IMR-90 (cell line): ENCODE results near the gene FANK1. TPM values are rescaled to one million over a fixed set of nuclear protein-coding genes. Genes with fewer than 3 reads are reported as not detected.

Source experiments
- ATAC-seq: fragments of 200-7000 bp; cut with Tn5 transposase; 2 replicates; pipeline ENCODE4 v1.9.1; 2020; ENCODE audit warnings: low read depth, mild to moderate bottlenecking, moderate library complexity
- BruUV-seq: library from RNA; stranded (reverse); fragments of 400-500 nt; replicated peaks from 2 replicates; lab custom pipeline; 2021; lab: Mats Ljungman, UMichigan
- CTCF ChIA-PET: fragments of 300-600 bp; formaldehyde crosslinking; extraction: SDS; loops from one replicate; lab custom pipeline; 2021; ENCODE audit warnings: antibody characterized with exemption; lab: Yijun Ruan, JAX
- POLR2A ChIA-PET: fragments of 300-600 bp; sonication (Branson Sonifier 250); formaldehyde crosslinking; loops from one replicate; lab custom pipeline; 2022; ENCODE audit warnings: antibody characterized with exemption; ENCODE audit not compliant: unreplicated experiment; lab: Charles Lee
- DNase-seq: peaks from one replicate; pipeline ENCODE4 v3.0.0; 2013
- H2AFZ ChIP-seq: replicated peaks from 2 replicates; pipeline ENCODE3; 2013; ENCODE audit warnings: low read length, mild to moderate bottlenecking; ENCODE audit not compliant: poor library complexity
- H2AK5ac ChIP-seq: 2 replicates; pipeline ENCODE4 v1.6.1; 2013; ENCODE audit warnings: low read depth, low read length, inconsistent platforms
- H2AK9ac ChIP-seq: replicated peaks from 2 replicates; pipeline ENCODE3; 2013; ENCODE audit warnings: mild to moderate bottlenecking, low read depth, low read length, moderate library complexity; ENCODE audit not compliant: poor library complexity
- H2BK120ac ChIP-seq: 2 replicates; pipeline ENCODE4 v1.6.1; 2013; ENCODE audit warnings: low read depth, low read length, inconsistent platforms
- H2BK15ac ChIP-seq: 3 replicates; pipeline ENCODE4 v1.6.1; 2013; ENCODE audit warnings: low read depth, low read length, inconsistent platforms
- H2BK20ac ChIP-seq: 2 replicates; pipeline ENCODE4 v1.6.1; 2013; ENCODE audit warnings: low read depth, mild to moderate bottlenecking, inconsistent platforms, low read length, moderate library complexity
- H2BK5ac ChIP-seq: 2 replicates; pipeline ENCODE4 v1.6.1; 2013; ENCODE audit warnings: mild to moderate bottlenecking, low read depth, low read length, inconsistent platforms; ENCODE audit not compliant: poor library complexity, severe bottlenecking
- H3K14ac ChIP-seq: replicated peaks from 2 replicates; pipeline ENCODE4 v1.6.1; 2013; ENCODE audit warnings: low read depth, low read length, inconsistent platforms
- H3K18ac ChIP-seq: 2 replicates; pipeline ENCODE4 v1.6.1; 2013; ENCODE audit warnings: low read depth, low read length, control low read depth
- H3K23ac ChIP-seq: 2 replicates; pipeline ENCODE4 v1.6.1; 2013; ENCODE audit warnings: low read depth, low read length, inconsistent platforms
- H3K27ac ChIP-seq: 2 replicates; pipeline ENCODE4 v1.5.1; 2013; ENCODE audit warnings: mild to moderate bottlenecking, control low read depth, low read length; ENCODE audit not compliant: insufficient read depth
- H3K27me3 ChIP-seq: 2 replicates; pipeline ENCODE4 v1.6.1; 2013; ENCODE audit warnings: low read length; ENCODE audit not compliant: control insufficient read depth, insufficient read depth
- H3K36me3 ChIP-seq: 2 replicates; pipeline ENCODE4 v1.6.1; 2013; ENCODE audit warnings: low read length, mixed read lengths; ENCODE audit not compliant: control insufficient read depth, insufficient read depth
- H3K4ac ChIP-seq: 2 replicates; pipeline ENCODE4 v1.6.1; 2013; ENCODE audit warnings: low read depth, low read length, inconsistent platforms
- H3K4me1 ChIP-seq: 2 replicates; pipeline ENCODE4 v1.6.1; 2013; ENCODE audit warnings: low read length, mixed read lengths; ENCODE audit not compliant: control insufficient read depth, insufficient read depth
- H3K4me2 ChIP-seq: 2 replicates; pipeline ENCODE4 v1.6.1; 2013; ENCODE audit warnings: low read depth, mild to moderate bottlenecking, control low read depth, low read length, moderate library complexity
- H3K4me3 ChIP-seq: 2 replicates; pipeline ENCODE4 v1.5.1; 2013; ENCODE audit warnings: low read depth, mild to moderate bottlenecking, control low read depth, low read length, moderate library complexity; ENCODE audit not compliant: insufficient read depth
- H3K56ac ChIP-seq: 2 replicates; pipeline ENCODE4 v1.6.1; 2013; ENCODE audit warnings: low read length, inconsistent platforms; ENCODE audit not compliant: insufficient read depth; ENCODE audit errors: extremely low read depth
- H3K79me1 ChIP-seq, 2 experiments: 2 replicates each; pipeline ENCODE4 v1.6.1; 2013; ENCODE audit warnings: low read length in 2 of 2, inconsistent platforms in 1 of 2, low read depth in 1 of 2
- H3K9ac ChIP-seq: 2 replicates; pipeline ENCODE4 v1.6.1; 2013; ENCODE audit warnings: low read depth, low read length, control low read depth
- H3K9me1 ChIP-seq: 2 replicates; pipeline ENCODE4 v1.6.1; 2013; ENCODE audit warnings: low read length, inconsistent platforms; ENCODE audit not compliant: insufficient read depth
- H3K9me3 ChIP-seq: 2 replicates; pipeline ENCODE4 v1.6.1; 2013; ENCODE audit warnings: low read length; ENCODE audit not compliant: control insufficient read depth, insufficient read depth
- H4K20me1 ChIP-seq: 2 replicates; pipeline ENCODE4 v1.6.1; 2013; ENCODE audit warnings: low read length, inconsistent platforms; ENCODE audit not compliant: insufficient read depth
- H4K5ac ChIP-seq: 2 replicates; pipeline ENCODE4 v1.6.1; 2013; ENCODE audit warnings: mild to moderate bottlenecking, low read depth, low read length, control low read depth
- H4K8ac ChIP-seq, 2 experiments: 2 replicates each; pipeline ENCODE4 v1.6.1; 2013; ENCODE audit warnings: low read depth in 2 of 2, low read length in 2 of 2, control low read depth in 1 of 2, inconsistent platforms in 1 of 2
- H4K91ac ChIP-seq: 2 replicates; pipeline ENCODE4 v1.6.1; 2013; ENCODE audit warnings: low read depth, low read length, inconsistent platforms; ENCODE audit not compliant: insufficient read depth
- CEBPB ChIP-seq: IDR thresholded peaks from 2 replicates; pipeline ENCODE4 v1.6.1; 2012; ENCODE audit warnings: low read depth, low read length, improper control_type of control experiment
- CTCF ChIP-seq: conservative IDR thresholded peaks from 2 replicates; pipeline ENCODE4 v1.5.1; 2012; ENCODE audit warnings: mild to moderate bottlenecking, low read depth, low read length, improper control_type of control experiment
- POLR2A ChIP-seq: IDR thresholded peaks from 2 replicates; pipeline ENCODE4 v1.6.1; 2012; ENCODE audit warnings: mild to moderate bottlenecking, low read depth, low read length
- WGBS, 2 experiments: methylation state at CpG; one replicate each; pipeline versions ENCODE4 v1.1.5 to v1.1.7; 2013; ENCODE audit warnings: missing lambda C conversion rate in 2 of 2; ENCODE audit not compliant: insufficient read length in 1 of 2; ENCODE audit errors: extremely low coverage in 2 of 2; 5-methylcytosine and 5-hydroxymethylcytosine counted together
- dilution Hi-C: fragments of 300-500 bp; cut with HindIII; formaldehyde crosslinking; loops from one replicate; pipeline ENCODE4 v1.14.3; 2018; ENCODE audit warnings: low sequenced_read_pairs; ENCODE audit not compliant: unreplicated experiment
- in situ Hi-C: fragments of 300-500 bp; cut with MboI; formaldehyde crosslinking; loops from 3 replicates; pipeline ENCODE4 v1.14.3; 2019; ENCODE audit warnings: low sequenced_read_pairs, inconsistent platforms, mixed read lengths
- intact Hi-C: fragments of 100-400 bp; cut with micrococcal nuclease; formaldehyde crosslinking; loops from 2 replicates; pipeline ENCODE4 v1.10.0; 2022
- polyA plus RNA-seq, 3 experiments: library from polyadenylated mRNA; depleted of rRNA; stranded (reverse); fragments of >200 nt; gene quantifications; 2 replicates each; pipeline ENCODE4 v1.2.3, GENCODE V29; 2012; ENCODE audit warnings: low replicate concordance in 1 of 3
- total RNA-seq: library from RNA; depleted of rRNA; stranded (reverse); fragments of >200 nt; gene quantifications from 2 replicates; pipeline ENCODE4 v1.2.3, GENCODE V29; 2012

Gene FANK1
- total and polyA plus RNA-seq, 2 of the 4 experiments (the other 2 are of a cell fraction), result 0.90 to 2.2 TPM

DNA sequence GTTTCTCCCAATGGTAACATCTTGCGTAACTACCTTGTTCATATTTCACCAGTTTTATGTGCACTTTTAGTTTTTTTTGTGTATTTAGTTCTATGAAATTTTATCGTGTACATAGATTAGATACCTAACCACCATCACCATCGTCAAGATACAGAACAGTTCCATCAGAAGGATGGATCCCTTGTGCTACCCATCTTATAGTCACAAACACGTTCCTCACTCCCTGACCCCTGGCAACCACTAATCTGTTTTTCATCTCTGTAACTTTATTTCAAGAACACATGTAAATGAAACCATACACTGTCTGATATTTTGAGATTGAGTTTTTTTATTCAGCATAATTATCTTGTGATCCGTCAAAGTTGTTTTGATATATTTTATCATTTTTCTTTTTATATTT, 29.9 kb downstream of the FANK1 start:
- no peak for DNase-seq
- TF ChIP-seq POLR2A, result no peak
- peak; percentile 40 for TF ChIP-seq CEBPB
- TF ChIP-seq CTCF, result no peak
- Histone ChIP-seq H3K9me1 (no peaks in the 10 kb centered on the region), H3K4me1 (no peaks in the 10 kb centered on the region), H3K4me2 (no peak overlapping the region), H2AK5ac (no peak overlapping the region), H3K27me3 (no peaks in the 10 kb centered on the region), H4K5ac (no peak overlapping the region), H2BK5ac (no peak overlapping the region), H4K8ac (no peak overlapping the region), H2AK9ac (no peak overlapping the region), H3K9ac (no peak overlapping the region), H4K20me1 (no peaks in the 10 kb centered on the region), H3K23ac (no peak overlapping the region), H3K4me3 (no peak overlapping the region), H3K9me3 (no peaks in the 10 kb centered on the region), H2BK120ac (no peak overlapping the region), H3K36me3 (no peaks in the 10 kb centered on the region), H2AFZ (no peak overlapping the region), H2BK15ac (no peak overlapping the region), H3K27ac (no peak overlapping the region), H3K79me1 (no peaks in the 10 kb centered on the region), H3K14ac (no peak overlapping the region), H3K18ac (no peak overlapping the region), H4K91ac (no peak overlapping the region), H3K56ac (no peak overlapping the region), H2BK20ac (no peak overlapping the region), H3K4ac (no peak overlapping the region)
- ATAC-seq, result no peak
- WGBS, 2 experiments, result 56% methylated on average over 1 of the region's 5 CpGs; no CpG with 5 or more reads in 1 of the 2 experiments
- intact Hi-C loops (no loop called here), in situ Hi-C loops (loop anchor here (25.0 kb wide), 1 partner anchor 811 kb away; no protein-coding TSS in a partner anchor), dilution Hi-C loops (no loop called here)
- no TSS peak for BruUV-seq
- ChIA-PET POLR2A (no interaction called here), CTCF (no interaction called here)
